GM12878 (cell line): Measurements from ENCODE around the gene SLC50A1. TPM values are rescaled to one million over a fixed set of nuclear protein-coding genes. Genes with fewer than 3 reads are reported as not detected.

ENCODE experiments used
- ATAC-seq: fragments of 200-7000 bp; cut with Tn5 transposase; 3 replicates; pipeline ENCODE4 v1.9.1; 2020; ENCODE audit warnings: mild to moderate bottlenecking, moderate library complexity
- BruUV-seq: library from RNA; stranded (reverse); fragments of 400-500 nt; replicated peaks from 2 replicates; lab custom pipeline; 2021; lab: Mats Ljungman, UMichigan
- CTCF ChIA-PET: fragments of 300-600 bp; sonication (Branson Sonifier 250); formaldehyde crosslinking; extraction: SDS; loops from one replicate; lab custom pipeline; 2021; ENCODE audit warnings: inconsistent platforms; lab: Yijun Ruan, JAX
- POLR2A ChIA-PET: fragments of 350-600 bp; formaldehyde crosslinking; extraction: SDS; loops from one replicate; lab custom pipeline; 2021; ENCODE audit warnings: inconsistent platforms; lab: Charles Lee
- RAD21 ChIA-PET: fragments of 300-600 bp; sonication (Branson Sonifier 250); formaldehyde crosslinking; loops from one replicate; lab custom pipeline; 2023; ENCODE audit warnings: antibody characterized with exemption; ENCODE audit not compliant: unreplicated experiment; lab: Charles Lee
- SMC1A ChIA-PET: fragments of 300-600 bp; sonication (Branson Sonifier 250); formaldehyde crosslinking; loops from one replicate; lab custom pipeline; 2023; ENCODE audit not compliant: unreplicated experiment, uncharacterized antibody; lab: Charles Lee
- DNase-seq: peaks from one replicate; pipeline ENCODE4 v3.0.0-alpha.2; 2011; ENCODE audit warnings: low read depth, low spot score
- FAIRE-seq: peaks from 3 replicates; lab custom pipeline; 2011; peaks lifted over from hg19 to GRCh38; lab: Jason Lieb, UNC
- H2AFZ ChIP-seq: 2 replicates; pipeline ENCODE4 v1.6.0; 2011; ENCODE audit warnings: low read depth, low read length, control low read depth; ENCODE audit not compliant: control insufficient read depth
- H3K27ac ChIP-seq: 2 replicates; pipeline ENCODE4 v1.5.1; 2011; ENCODE audit warnings: control low read depth; ENCODE audit not compliant: control insufficient read depth, insufficient read depth
- H3K27me3 ChIP-seq, 2 experiments: replicated peaks in 1 of 2; 2 replicates each; pipeline versions ENCODE4 v1.6.0 to v1.6.1; 2011; ENCODE audit warnings: low read length in 1 of 2; ENCODE audit not compliant: control insufficient read depth in 2 of 2, insufficient read depth in 2 of 2
- H3K36me3 ChIP-seq, 2 experiments: 2 replicates each; pipeline ENCODE4 v1.5.1; 2011; ENCODE audit warnings: low read length in 1 of 2; ENCODE audit not compliant: control insufficient read depth in 2 of 2, insufficient read depth in 2 of 2
- H3K4me1 ChIP-seq: 2 replicates; pipeline ENCODE4 v1.6.1; 2011; ENCODE audit warnings: mild to moderate bottlenecking, low read length, moderate library complexity, mixed read lengths; ENCODE audit not compliant: control insufficient read depth, insufficient read depth
- H3K4me2 ChIP-seq: 2 replicates; pipeline ENCODE4 v1.6.0; 2011; ENCODE audit warnings: control low read depth; ENCODE audit not compliant: control insufficient read depth, insufficient read depth
- H3K4me3 ChIP-seq: fragments of 200-600 bp; sonication (generic); 2 replicates; pipeline ENCODE4 v1.5.1; 2016
- H3K79me2 ChIP-seq: 2 replicates; pipeline ENCODE4 v1.6.0; 2011; ENCODE audit warnings: low read length; ENCODE audit not compliant: control insufficient read depth, insufficient read depth
- H3K9ac ChIP-seq: 2 replicates; pipeline ENCODE4 v1.8.0; 2011; ENCODE audit warnings: low read length, control low read depth, mixed read lengths; ENCODE audit not compliant: control insufficient read depth, insufficient read depth
- H3K9me3 ChIP-seq: replicated peaks from 3 replicates; pipeline ENCODE4 v1.5.1; 2011; ENCODE audit warnings: mild to moderate bottlenecking, low read length; ENCODE audit not compliant: control insufficient read depth, insufficient read depth
- H4K20me1 ChIP-seq: 2 replicates; pipeline ENCODE4 v1.6.0; 2011; ENCODE audit not compliant: control insufficient read depth, insufficient read depth
- FOXK2 ChIP-seq: fragments of 450-650 bp; IDR thresholded peaks from 2 replicates; pipeline ENCODE4 v1.6.1; 2017; ENCODE audit warnings: mild to moderate bottlenecking, moderate library complexity
- IKZF2 ChIP-seq, 2 experiments: fragments of 450-650 bp; IDR thresholded peaks; 2 replicates each; pipeline ENCODE4 v1.6.1; 2017; ENCODE audit warnings: mild to moderate bottlenecking in 2 of 2, moderate library complexity in 2 of 2
- KAT2A ChIP-seq: conservative IDR thresholded peaks from 2 replicates; pipeline ENCODE4 v1.6.1; 2011; ENCODE audit warnings: low read depth, low read length; ENCODE audit not compliant: control insufficient read depth
- LARP7 ChIP-seq: fragments of 450-650 bp; IDR thresholded peaks from 2 replicates; pipeline ENCODE4 v1.6.1; 2017; ENCODE audit warnings: mild to moderate bottlenecking
- NR2C1 ChIP-seq: fragments of 450-650 bp; IDR thresholded peaks from 2 replicates; pipeline ENCODE4 v1.6.1; 2017; ENCODE audit warnings: antibody characterized with exemption, mild to moderate bottlenecking, moderate library complexity
- PAX5 ChIP-seq: IDR thresholded peaks from 2 replicates; pipeline ENCODE4 v1.6.1; 2011; ENCODE audit warnings: low read depth, low read length, borderline replicate concordance
- SRF ChIP-seq, 2 experiments: IDR thresholded peaks; 2 replicates each; pipeline ENCODE4 v1.6.1; 2011; ENCODE audit warnings: low read depth in 2 of 2, low read length in 2 of 2, mild to moderate bottlenecking in 1 of 2, moderate library complexity in 1 of 2
- SUPT20H ChIP-seq: IDR thresholded peaks from 2 replicates; pipeline ENCODE4 v1.6.1; 2011; ENCODE audit warnings: low read depth, mild to moderate bottlenecking, low read length, moderate library complexity, borderline replicate concordance; ENCODE audit not compliant: control insufficient read depth
- TBL1XR1 ChIP-seq: IDR thresholded peaks from 2 replicates; pipeline ENCODE4 v1.6.1; 2012; ENCODE audit warnings: low read depth, low read length, improper control_type of control experiment
- YBX1 ChIP-seq: fragments of 450-650 bp; IDR thresholded peaks from 2 replicates; pipeline ENCODE4 v1.6.1; 2016; ENCODE audit warnings: antibody characterized with exemption
- ZSCAN29 ChIP-seq: fragments of 450-650 bp; IDR thresholded peaks from 2 replicates; pipeline ENCODE4 v1.6.1; 2017; ENCODE audit warnings: mild to moderate bottlenecking, moderate library complexity
- WGBS: methylation state at CpG from one replicate; pipeline ENCODE4 v1.1.6; 2016; ENCODE audit warnings: low lambda C conversion rate; ENCODE audit not compliant: insufficient replicate concordance, insufficient coverage; ENCODE audit errors: missing lambda C conversion rate; 5-methylcytosine and 5-hydroxymethylcytosine counted together
- in situ Hi-C: fragments of 300-500 bp; cut with MboI; formaldehyde crosslinking; loops from 9 replicates; pipeline ENCODE4 v1.14.3; 2018; ENCODE audit warnings: mixed read lengths
- intact Hi-C: fragments of 100-400 bp; cut with micrococcal nuclease; formaldehyde crosslinking; loops from one replicate; pipeline ENCODE4 v1.14.2; 2022; ENCODE audit not compliant: unreplicated experiment
- polyA plus RNA-seq, 11 experiments: library from polyadenylated mRNA; depleted of rRNA in 4 of 11; unstranded in 6 of 11; stranded (reverse) in 5 of 11; fragments of >200 nt; fragmentation: Nextera tagmentation in 4 of 11; fragmentation: Illumina TruSeq in 1 of 11; extraction: Ambion mirVana in 4 of 11; extraction: Trizol in 1 of 11; gene quantifications; 1 replicate in 1 of 11; 2 replicates in 10 of 11; pipeline versions ENCODE4 v1.2.1 to v1.2.3, GENCODE V29; 2011 to 2016; ENCODE audit warnings: inconsistent platforms in 2 of 11, missing spikeins in 2 of 11, low read depth in 1 of 11
- total RNA-seq, 4 experiments: library from RNA; depleted of rRNA in 3 of 4; stranded (reverse); fragments of >200 nt in 3 of 4; fragmentation: Illumina TruSeq in 1 of 4; extraction: Trizol in 1 of 4; gene quantifications; 2 replicates each; pipeline versions ENCODE4 v1.2.1 to v1.2.3, GENCODE V29; 2013 to 2021
- TF ChIP-seq, protein P1 (sequence below): fragments of 450-650 bp; formaldehyde crosslinking; IDR thresholded peaks from 2 replicates; pipeline ENCODE4 v1.4.0; 2022; ENCODE audit warnings: mild to moderate bottlenecking, moderate library complexity
- TF ChIP-seq, protein P2 (sequence below): fragments of 450-650 bp; formaldehyde crosslinking; IDR thresholded peaks from 2 replicates; pipeline ENCODE4 v1.5.0; 2022; ENCODE audit warnings: mild to moderate bottlenecking, missing genetic modification characterization
- TF ChIP-seq, protein P3 (sequence below): fragments of 450-650 bp; IDR thresholded peaks from 2 replicates; pipeline ENCODE4 v1.6.1; 2017; ENCODE audit warnings: low read depth, mild to moderate bottlenecking, moderate library complexity
- TF ChIP-seq, protein P4 (sequence below): fragments of 450-650 bp; IDR thresholded peaks from 2 replicates; pipeline ENCODE4 v1.6.1; 2016; ENCODE audit warnings: mild to moderate bottlenecking

The SLC50A1 gene
- total and polyA plus RNA-seq, 10 of the 15 experiments (the other 5 are each of a cell fraction or from before 2014, with no cell fraction given), result 32.5 to 85.6 (median 54.0) TPM

DNA sequence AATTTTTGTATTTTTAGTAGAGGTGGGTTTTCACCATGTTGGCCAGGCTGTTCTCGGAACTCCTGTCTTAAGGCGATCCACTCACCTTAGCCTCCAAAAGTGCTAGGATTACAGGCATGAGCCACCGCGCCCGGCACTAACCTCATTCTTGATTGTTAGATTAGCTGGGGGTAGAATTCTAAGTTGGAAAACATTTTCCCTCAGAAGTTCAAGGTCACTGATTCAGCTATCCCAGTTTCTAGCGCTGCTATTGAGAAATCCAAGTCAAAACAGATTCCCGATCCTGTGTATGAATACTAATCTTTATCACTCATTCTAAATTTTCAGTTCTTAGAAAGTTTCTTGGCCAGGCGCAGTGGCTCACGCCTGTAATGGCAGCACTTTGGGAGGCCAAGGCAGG is 32.3 kb upstream of the SLC50A1 start:
- ATAC-seq (no peak), DNase-seq (no peak), FAIRE-seq (no peak)
- ChIA-PET RAD21 (no interaction called here), CTCF (no interaction called here), SMC1A (interaction anchor here (1.3 kb wide), 1 partner anchor 69 kb away, joined by 3 read pairs; the partner anchor contains the start of gene KRTCAP2), POLR2A (interaction anchor here (0.6 kb wide), 1 partner anchor 196 kb away, joined by 4 read pairs; no protein-coding TSS in a partner anchor)
- BruUV-seq, result no TSS peak
- no peak overlapping the region for H2AFZ ChIP-seq
- H3K36me3 ChIP-seq, result no peaks in the 10 kb centered on the region
- no peak overlapping the region for H3K4me2 ChIP-seq
- no peaks in the 10 kb centered on the region for H3K9me3 ChIP-seq
- no peaks in the 10 kb centered on the region for H4K20me1 ChIP-seq
- H3K27ac ChIP-seq, result no peak overlapping the region
- no peak overlapping the region for H3K4me3 ChIP-seq
- in situ Hi-C loops (no loop called here), intact Hi-C loops (no loop called here)
- H3K9ac ChIP-seq, result no peak overlapping the region
- H3K79me2 ChIP-seq, result no peaks in the 10 kb centered on the region
- no peaks in the 10 kb centered on the region for H3K27me3 ChIP-seq
- no peaks in the 10 kb centered on the region for H3K4me1 ChIP-seq
- WGBS, result 76% methylated on average over 9 of the region's 9 CpGs
- TF ChIP-seq SRF (IDR thresholded peaks at IDR 0.05; ENCODE audit: low read depth in 2 of 2, low read length in 2 of 2) (no peak), LARP7 (no peak), ZSCAN29 (no peak), PAX5 (no peak), KAT2A (no peak), SUPT20H (no peak), FOXK2 (no peak), NR2C1 (no peak), IKZF2 (IDR thresholded peaks at IDR 0.05) (no peak), TBL1XR1 (no peak), YBX1 (no peak)
- TF ChIP-seq, protein P1, sequence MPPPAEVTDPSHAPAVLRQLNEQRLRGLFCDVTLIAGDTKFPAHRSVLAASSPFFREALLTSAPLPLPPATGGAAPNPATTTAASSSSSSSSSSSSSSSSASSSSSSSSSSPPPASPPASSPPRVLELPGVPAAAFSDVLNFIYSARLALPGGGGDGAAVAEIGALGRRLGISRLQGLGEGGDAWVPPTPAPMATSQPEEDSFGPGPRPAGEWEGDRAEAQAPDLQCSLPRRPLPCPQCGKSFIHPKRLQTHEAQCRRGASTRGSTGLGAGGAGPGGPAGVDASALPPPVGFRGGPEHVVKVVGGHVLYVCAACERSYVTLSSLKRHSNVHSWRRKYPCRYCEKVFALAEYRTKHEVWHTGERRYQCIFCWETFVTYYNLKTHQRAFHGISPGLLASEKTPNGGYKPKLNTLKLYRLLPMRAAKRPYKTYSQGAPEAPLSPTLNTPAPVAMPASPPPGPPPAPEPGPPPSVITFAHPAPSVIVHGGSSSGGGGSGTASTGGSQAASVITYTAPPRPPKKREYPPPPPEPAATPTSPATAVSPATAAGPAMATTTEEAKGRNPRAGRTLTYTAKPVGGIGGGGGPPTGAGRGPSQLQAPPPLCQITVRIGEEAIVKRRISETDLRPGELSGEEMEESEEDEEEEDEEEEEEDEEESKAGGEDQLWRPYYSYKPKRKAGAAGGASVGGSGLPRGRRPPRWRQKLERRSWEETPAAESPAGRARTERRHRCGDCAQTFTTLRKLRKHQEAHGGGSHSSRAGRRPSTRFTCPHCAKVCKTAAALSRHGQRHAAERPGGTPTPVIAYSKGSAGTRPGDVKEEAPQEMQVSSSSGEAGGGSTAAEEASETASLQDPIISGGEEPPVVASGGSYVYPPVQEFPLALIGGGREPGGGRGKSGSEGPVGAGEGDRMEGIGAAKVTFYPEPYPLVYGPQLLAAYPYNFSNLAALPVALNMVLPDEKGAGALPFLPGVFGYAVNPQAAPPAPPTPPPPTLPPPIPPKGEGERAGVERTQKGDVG (CRISPR knock-in tag), result no peak
- TF ChIP-seq, protein P2, sequence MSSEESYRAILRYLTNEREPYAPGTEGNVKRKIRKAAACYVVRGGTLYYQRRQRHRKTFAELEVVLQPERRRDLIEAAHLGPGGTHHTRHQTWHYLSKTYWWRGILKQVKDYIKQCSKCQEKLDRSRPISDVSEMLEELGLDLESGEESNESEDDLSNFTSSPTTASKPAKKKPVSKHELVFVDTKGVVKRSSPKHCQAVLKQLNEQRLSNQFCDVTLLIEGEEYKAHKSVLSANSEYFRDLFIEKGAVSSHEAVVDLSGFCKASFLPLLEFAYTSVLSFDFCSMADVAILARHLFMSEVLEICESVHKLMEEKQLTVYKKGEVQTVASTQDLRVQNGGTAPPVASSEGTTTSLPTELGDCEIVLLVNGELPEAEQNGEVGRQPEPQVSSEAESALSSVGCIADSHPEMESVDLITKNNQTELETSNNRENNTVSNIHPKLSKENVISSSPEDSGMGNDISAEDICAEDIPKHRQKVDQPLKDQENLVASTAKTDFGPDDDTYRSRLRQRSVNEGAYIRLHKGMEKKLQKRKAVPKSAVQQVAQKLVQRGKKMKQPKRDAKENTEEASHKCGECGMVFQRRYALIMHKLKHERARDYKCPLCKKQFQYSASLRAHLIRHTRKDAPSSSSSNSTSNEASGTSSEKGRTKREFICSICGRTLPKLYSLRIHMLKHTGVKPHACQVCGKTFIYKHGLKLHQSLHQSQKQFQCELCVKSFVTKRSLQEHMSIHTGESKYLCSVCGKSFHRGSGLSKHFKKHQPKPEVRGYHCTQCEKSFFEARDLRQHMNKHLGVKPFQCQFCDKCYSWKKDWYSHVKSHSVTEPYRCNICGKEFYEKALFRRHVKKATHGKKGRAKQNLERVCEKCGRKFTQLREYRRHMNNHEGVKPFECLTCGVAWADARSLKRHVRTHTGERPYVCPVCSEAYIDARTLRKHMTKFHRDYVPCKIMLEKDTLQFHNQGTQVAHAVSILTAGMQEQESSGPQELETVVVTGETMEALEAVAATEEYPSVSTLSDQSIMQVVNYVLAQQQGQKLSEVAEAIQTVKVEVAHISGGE (CRISPR knock-in tag), result no peak
- TF ChIP-seq, protein P3, sequence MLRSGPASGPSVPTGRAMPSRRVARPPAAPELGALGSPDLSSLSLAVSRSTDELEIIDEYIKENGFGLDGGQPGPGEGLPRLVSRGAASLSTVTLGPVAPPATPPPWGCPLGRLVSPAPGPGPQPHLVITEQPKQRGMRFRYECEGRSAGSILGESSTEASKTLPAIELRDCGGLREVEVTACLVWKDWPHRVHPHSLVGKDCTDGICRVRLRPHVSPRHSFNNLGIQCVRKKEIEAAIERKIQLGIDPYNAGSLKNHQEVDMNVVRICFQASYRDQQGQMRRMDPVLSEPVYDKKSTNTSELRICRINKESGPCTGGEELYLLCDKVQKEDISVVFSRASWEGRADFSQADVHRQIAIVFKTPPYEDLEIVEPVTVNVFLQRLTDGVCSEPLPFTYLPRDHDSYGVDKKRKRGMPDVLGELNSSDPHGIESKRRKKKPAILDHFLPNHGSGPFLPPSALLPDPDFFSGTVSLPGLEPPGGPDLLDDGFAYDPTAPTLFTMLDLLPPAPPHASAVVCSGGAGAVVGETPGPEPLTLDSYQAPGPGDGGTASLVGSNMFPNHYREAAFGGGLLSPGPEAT, result no peak
- TF ChIP-seq, protein P4, sequence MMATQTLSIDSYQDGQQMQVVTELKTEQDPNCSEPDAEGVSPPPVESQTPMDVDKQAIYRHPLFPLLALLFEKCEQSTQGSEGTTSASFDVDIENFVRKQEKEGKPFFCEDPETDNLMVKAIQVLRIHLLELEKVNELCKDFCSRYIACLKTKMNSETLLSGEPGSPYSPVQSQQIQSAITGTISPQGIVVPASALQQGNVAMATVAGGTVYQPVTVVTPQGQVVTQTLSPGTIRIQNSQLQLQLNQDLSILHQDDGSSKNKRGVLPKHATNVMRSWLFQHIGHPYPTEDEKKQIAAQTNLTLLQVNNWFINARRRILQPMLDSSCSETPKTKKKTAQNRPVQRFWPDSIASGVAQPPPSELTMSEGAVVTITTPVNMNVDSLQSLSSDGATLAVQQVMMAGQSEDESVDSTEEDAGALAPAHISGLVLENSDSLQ, result no peak
